ENCODE results near the gene PPARD.
"Not testable (repeated sequence)": the region's sequence is repeated elsewhere in the genome, so short reads cannot be mapped to it uniquely, and the experiment has no call there.

Gene PPARD

DNA sequence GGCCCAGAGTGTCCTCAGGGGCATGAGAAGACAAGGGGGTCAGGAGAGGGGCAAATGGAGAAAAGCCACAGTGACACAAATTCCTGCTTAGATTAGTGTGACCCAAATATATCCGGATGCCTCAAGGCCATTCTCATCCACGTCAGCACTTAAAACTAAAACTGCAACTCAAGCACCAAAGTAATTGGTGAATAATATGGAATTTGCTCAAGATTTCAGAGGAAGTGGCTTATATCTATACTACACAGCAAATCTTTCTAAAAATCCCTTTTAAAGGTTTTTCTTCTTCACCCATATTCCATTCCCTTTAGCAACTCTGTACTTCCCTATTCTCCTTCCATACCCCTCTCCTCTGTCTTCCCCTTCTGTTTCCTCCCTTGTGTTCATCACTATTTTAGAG is 29.6 kb upstream of the PPARD start:
- no peak for FAIRE-seq

DNA sequence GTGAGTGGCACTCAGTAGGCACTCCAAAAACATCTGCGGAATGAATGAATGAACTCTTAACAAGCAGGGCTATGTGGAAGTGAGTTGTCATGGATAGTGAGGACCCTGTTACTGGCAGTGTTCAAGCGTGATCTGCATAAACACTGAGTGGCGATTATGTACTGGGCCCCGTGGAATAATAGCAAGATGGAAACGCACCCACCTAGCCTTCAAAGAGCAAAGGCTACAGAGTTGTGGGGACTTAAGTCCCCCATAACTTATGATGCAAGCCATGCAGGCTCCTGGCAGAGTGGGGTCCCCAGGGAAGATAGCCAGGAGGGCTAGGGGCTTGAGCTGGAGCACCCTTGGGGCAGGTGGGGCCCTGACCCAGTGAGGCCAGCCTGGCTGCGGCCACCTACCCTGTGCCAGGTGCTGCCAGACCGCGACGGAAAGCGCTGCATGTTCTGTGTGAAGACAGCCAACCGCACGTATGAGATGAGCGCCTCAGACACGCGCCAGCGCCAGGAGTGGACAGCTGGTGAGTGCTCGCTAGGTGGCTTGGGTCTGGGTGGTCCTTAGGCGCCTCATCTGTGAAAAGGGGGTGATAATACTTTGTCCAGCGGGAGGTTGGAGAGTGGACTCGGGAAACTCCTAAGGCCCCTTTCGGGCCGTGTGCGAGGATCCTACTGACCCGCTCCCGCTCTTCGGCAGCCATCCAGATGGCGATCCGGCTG is 24.7 kb upstream of the PPARD start:
- no peak for FAIRE-seq

DNA sequence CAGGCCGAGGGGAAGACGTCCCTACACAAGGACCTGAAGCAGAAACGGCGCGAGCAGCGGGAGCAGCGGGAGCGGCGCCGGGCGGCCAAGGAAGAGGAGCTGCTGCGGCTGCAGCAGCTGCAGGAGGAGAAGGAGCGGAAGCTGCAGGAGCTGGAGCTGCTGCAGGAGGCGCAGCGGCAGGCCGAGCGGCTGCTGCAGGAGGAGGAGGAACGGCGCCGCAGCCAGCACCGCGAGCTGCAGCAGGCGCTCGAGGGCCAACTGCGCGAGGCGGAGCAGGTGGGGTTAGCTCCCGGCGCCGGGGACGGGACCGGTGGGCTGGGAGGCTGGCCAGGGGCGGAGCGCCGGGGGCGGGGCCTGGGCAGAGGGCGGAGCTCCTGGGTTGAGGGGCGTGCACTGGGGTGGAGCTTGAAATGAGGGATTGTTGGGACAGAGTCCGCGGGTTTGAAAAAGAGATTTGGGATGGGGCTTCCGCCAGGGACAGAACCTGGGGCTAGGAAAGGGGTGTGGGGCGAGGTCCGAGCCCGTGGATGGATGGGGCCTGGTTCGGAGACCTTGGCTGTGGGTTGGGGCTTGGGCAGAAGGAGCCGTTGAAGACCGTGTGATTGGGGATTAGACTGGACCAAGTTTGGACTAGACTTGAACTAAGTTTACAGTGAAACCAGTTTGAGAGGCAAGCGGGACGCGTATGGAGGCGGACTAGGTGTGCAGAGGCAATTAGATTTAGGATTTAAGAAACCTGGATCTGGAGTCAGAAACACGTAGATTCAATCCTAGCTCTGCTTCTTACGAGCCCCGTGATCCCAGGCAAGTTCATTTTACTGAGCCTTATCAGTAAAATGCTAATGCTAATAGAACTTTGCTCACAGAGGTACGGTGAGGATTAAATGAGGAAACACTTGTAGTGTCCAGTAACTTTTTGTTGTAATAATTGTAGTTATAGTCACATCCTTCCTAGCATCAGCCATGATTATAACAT is 23.9 kb upstream of the PPARD start:
- no peak for FAIRE-seq

DNA sequence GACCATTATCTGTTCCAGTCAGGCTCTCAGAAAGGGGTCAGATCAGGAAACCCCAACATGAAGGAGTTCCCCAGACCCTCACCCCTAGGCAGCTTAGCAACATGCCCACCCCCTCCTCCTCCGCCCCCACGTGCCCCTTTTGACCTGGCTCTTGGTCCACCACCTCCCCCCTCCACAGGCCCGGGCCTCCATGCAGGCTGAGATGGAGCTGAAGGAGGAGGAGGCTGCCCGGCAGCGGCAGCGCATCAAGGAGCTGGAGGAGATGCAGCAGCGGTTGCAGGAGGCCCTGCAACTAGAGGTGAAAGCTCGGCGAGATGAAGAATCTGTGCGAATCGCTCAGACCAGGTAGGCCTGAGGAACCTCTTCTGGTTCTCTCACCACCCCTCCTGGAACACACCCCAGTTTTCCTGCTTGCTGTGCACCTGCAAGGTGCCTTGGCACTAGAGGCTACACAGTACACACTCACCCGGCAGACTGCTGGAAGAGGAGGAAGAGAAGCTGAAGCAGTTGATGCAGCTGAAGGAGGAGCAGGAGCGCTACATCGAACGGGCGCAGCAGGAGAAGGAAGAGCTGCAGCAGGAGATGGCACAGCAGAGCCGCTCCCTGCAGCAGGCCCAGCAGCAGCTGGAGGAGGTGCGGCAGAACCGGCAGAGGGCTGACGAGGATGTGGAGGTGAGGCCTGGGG is 22.9 kb upstream of the PPARD start:
- no peak for FAIRE-seq

DNA sequence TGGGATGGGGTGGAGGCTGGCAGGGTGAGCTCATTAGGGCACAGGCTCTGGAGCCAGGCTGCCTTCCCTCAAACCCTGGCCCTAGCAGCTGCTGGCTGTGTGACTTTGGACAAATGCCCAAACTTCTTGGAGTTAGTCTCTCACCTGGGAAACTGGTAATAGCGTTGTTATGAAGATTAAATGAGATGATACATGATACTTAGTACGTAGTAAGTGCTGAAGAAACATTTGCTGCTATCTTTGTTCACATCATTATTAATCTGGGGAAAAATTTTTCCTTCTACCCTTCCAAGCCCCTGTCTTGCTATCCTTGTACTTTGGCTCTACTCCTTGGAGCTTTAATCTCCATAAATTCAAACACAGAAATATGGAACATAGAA is 22.3 kb upstream of the PPARD start:
- no peak for FAIRE-seq

DNA sequence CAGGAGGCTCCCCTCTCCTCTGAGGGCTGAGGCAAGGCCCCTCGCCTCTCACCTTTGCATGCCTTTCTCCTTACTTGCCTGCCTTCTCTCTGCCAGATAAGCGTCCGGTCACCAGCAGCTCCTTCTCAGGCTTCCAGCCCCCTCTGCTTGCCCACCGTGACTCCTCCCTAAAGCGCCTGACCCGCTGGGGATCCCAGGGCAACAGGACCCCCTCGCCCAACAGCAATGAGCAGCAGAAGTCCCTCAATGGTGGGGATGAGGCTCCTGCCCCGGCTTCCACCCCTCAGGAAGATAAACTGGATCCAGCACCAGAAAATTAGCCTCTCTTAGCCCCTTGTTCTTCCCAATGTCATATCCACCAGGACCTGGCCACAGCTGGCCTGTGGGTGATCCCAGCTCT is 21.3 kb upstream of the PPARD start:
- no peak for FAIRE-seq

DNA sequence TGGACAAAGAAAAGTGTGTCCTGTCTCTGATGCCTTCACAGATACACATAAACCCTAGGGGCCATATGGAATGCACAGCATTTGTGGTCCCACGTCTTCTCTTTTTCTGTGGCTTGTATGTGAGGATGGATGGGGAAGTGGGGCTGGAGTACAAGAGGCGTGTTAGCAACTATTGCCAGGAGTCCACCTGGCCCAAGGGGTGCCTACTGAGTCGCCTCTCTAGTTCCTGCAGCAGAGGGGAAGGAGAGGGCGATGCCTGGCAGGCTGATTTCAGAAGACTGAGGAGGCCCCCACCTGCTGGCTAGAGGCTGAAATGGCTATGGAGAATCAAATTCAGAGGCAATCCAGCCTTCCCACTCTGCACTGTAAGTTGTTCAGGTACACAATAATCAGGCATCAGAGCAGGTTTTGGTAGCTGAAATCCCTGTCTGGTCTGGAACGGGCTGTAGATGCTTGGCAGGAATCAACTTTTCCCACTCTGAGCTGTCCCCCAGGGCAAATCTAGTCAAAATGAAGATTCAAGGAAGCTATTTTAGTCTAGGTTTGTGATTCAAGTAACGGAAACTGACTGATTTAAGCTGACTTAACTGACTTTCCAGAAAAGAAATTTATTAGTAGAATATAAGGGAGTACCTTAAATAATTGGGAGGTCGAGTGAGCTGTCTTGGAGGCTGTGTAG is 14.9 kb upstream of the PPARD start:
- no peak for FAIRE-seq

DNA sequence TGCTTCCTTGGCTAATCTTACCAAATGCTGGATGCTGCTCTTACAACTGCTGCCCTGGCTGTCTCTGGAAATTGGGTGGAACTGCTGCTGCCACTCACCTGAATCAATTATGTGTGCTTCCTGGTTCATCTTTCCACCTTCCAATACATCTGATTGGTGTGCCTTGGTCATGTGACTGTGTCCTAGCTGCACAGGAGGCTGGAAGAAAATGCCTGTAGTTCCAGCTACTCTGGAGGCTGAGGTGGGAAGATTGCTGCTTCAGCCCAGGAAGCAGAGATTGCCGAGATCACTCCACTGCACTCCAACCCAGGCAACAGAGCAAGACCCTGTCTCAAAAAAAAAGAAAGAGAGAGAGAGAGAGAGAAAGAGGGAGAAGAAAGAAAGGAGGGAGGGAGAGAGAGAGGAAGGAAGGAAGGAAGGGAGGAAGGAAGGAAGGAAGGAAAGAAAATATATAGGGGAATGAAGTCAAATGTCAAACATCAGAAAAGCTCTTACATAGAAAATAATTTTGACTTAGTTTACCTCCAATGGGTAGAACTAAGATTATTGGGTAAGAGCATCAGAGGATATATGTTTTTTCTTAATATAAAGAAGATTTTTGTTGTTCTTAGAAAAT is 14.1 kb upstream of the PPARD start:
- no peak for FAIRE-seq

DNA sequence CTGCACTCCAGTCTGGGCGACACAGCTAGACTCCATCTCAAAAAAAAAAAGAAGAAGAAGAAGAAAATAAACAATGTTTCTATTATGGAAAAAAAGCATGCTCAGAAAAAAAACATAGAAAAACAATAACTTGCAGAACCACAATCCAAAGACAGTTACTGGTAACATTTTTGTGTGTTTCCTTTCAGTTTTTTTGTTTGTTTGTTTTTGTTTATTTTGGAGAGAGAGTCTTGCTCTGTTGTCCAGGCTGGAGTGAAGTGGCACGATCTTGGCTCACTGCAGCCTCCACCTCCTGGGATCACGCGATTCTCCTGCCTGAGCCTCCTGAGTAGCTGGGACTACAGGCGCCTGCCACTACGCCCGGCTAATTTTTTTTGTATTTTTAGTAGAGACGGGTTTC is 13.4 kb upstream of the PPARD start:
- not testable (repeated sequence) for FAIRE-seq

DNA sequence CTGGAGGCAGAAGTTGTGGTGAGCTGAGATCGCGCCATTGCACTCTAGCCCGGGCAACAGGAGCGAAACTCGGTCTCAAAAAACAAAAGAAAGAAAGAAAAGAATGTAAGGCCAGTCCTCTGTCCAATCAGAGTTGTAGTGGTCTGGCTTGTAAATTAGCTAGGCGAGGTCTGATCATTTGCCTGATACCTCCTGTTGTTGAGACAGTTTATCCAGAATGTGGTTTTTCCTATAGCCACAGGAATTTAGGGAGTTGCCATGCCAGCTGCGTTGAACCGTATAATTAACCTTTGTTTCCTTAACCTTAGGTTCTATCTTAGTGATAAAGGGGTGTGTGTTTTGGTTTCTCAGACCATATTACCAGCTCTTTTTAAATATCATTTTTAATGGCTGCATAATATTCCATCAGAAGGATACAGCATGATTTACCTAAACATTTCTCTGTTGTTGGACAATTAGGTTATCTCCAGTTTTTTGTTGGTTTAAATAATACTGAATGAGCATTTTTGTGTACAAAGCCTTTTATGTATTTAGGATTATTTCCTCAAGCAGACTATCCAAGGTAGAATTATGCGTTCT is 11.7 kb upstream of the PPARD start:
- FAIRE-seq: no peak

DNA sequence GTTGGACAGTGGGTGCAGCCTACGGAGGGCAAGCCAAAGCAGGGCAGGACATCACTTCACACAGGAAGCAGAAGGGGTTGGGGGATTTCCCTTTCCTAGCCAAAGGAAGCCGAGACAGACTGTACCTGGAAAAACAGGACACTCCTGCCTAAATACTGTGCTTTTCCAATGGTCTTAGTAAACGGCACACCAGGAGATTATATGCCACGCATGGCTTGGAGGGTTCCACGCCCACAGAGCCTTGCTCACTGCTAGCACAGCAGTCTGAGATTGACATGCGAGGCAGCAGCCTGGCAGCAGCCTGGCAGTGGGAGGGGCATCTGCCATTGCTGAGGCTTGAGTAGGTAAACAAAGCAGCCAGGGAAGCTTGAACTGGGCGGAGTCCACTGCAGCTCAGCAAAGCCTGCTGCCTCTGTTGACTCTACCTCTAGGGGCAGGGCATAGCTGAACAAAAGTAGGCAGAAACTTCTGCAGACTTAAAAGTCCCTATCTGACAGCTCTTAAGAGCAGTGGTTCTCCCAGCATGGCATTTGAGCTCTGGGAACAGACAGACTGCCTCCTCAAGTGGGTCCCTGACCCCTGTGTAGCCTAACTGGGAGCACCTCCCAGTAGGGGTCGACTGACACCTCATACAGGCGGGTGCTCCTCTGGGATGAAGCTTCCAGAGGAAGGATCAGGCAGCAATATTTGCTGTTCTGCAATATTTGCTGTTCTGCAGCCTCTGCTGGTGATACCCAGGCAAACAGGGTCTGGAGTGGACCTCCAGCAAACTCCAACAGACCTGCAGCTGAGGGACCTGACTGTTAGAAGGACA is 10.1 kb upstream of the PPARD start:
- not testable (repeated sequence) for FAIRE-seq

DNA sequence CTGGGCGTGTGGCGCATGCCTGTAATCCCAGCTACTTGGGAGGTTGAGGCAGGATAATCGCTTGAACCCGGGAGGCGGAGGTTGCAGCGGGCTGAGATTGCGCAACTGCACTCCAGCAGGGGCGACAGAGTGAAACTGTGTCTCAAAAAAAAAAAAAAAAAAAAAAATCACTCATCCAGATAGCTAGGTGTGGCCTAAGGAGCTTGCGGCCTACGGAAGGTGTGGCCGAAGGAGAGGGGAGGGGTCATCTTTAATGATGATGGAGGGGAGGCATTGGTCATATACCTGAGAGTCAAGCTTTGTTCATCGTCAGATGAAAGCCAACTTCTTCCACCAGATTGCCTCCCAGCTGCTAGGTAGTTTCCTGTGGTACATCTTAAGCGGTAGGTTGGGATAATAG is 801 bp upstream of the PPARD start:
- no peak for FAIRE-seq

DNA sequence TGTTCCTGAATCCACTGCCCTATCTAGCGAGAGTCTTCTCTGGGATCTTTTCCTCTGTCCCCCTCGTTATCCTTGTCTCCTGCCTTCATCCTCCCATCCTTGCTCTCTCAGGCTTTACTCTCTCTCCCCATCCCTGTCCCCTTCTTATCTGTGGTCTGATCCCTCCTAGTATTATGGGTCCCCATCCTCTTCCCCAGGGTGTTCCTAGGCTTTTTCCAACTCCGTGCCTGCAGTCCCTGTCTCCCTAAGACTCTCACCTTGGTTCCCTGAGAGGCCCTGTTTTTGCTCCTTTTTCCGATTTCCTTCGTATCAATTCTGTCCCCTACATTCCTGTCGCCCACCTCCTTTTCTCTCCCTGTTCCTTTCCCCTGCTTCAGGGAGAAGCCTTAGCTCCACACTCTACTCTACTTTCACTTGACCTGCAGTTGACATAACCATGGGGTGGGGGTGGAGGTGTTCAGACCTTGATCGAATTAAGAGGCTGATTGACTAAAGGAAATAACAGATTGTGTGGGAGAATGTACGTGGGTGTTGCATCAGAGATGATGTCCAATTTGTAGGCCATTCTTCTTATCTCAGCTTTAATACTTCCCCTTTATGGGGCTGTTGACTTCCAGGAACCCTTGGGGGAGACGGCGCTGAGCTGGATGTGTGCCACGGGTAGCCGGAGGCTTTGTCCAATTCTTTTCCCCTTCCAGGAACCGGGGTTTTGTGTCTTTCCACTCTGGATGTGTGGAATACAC is 905 bp downstream of the PPARD start:
- FAIRE-seq: no peak

DNA sequence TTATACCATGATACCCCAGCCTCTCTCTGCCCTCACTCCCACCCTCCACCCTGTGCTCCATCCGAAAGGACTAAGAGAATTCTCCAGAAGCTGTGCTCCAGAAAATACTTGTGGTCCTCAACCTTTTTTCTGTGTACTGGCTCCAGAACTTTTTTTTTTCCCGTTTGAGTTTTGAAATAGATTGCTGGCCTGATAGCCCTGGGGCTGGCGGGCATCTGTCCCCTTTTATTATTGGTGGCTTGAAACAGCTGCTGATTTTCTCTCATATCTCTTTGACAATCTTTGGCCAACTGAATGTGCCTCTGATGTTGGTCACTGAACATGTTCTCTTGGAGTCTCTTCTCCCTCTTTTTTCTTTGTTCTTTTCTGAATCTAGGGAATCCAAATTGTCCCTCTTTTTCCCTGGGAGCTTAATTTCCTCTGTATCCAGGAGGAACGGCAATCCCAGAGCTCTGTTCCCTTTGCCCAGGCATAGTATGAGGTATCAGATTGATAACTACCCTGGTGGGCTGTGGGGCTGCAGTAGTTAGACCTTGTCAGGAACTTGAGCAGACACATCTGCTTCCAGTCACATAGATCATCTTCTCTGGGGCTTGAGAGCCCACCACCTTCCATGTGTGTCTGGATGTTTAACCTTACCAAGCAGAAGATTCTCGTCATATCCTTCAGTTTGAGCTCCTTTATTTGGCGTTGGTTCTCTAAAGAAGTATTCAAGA is 1.6 kb downstream of the PPARD start:
- no peak for FAIRE-seq

DNA sequence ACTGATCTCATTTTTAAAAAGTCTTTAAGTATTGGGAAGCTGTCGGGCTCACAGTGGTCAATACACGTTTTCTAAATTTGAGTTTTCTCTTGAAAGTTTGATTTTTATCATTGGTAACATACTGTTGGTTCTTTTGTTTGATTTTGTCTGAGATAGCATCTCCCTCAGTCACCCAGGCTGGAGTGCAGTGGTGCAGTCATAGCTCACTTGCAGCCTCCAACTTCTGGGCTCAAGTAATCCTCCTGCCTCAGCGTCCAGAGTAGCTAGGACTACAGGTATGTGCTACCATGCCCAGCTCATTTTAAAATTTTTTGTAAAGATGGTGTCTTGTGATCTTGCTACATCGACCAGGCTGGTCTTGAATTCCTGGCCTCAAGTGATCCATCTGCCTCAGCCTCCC is 9.1 kb downstream of the PPARD start:
- FAIRE-seq: no peak

DNA sequence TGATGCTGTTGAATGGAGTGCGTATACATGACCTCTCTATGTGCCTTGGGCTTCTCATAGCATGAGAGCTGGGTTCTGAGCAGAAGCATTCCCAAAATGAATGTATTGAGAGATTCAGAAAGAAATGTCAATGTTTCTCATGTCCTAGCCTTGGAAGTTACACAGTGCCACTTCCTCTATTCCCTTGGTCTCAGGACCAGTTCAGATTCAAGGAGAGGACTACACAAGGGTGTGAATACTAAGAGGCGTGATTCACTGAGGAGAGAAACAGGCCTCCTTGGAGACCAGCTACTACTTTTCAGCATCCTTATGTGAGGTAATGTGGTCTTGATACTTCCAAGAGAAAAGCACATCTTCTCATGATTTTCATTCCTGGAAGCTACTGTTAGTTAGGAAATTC is 10.4 kb downstream of the PPARD start:
- FAIRE-seq: no peak

DNA sequence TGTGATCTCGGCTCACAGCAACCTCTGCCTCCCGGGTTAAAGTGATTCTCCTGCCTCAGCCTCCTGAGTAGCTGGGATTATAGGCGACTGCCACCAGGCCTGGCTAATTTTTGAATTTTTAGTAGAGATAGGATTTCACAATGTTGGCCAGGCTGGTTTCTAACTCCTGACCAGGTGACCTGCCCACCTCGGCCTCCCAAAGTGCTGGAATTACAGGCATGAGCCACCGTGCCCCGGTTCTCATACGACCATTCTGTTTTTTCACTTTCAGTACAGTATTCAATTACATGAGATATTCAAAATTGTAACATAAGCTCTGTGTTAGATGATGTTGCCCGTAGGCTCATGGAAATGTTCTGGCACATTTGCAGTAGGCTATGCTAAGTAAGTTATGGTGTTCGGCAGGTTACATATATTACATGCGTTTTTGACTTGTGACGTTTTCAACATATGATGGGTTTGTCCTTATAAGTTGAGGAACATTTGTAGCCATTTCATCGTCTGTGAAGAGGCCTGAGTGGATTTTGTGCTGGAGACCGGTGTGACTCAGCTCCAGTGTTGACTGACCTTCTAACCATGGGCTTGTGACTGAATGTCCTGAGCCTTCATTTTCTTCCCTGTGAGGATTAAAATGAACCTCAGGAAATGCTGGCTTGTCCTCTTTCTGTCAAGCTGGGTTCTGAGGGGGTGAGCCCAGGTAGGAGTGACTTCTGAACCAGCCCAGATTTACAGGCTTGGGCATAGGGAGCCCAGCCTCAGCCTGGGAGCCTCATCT is 12.2 kb downstream of the PPARD start:
- FAIRE-seq: no peak

DNA sequence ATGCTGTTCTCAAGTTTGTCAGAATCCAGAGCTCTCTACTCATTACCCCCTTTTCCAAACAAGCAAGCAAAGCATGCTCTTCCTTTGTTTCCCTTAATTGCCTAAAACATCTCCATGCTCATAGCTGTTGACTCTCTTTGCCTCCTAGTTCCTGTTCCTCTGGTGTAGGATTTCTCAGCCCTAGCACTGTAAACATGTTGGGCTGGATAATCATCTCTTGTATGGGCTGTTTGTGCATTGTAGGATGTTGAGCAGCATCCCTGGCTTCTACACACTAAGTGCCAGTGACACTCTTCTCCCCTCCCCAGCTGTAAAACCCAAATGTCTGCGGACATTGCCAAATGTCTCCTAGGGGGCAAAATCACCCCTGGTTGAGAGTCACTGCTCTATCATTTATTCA is 14.0 kb downstream of the PPARD start:
- no peak for FAIRE-seq

DNA sequence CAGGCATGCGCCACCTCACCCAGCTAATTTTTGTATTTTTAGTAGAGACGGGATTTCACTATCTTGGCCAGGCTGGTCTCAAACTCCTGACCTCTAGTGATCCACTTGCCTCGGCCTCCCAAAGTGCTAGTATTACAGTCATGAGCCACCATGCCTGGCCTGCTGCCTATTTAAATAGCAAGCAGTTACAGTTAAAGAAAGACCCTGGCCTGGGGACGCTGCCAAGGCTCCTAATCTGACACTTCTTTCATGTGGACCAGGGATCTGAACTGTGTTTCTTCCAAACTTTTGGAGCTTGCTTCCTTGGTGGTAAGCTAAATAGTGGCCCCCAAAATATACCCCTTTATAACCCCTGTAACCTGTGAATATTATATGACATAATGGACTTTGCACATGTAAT is 15.3 kb downstream of the PPARD start:
- no peak for FAIRE-seq

Data from islet of Langerhans (tissue), 1 donor.